SH-SY5Y (cell line): ENCODE measurements around the gene MDM4.

ENCODE experiments used
- GATA2 ChIP-seq: IDR thresholded peaks from 2 replicates; pipeline ENCODE4 v1.6.1; 2011; ENCODE audit warnings: mild to moderate bottlenecking, low read depth, low read length
- GATA3 ChIP-seq: IDR thresholded peaks from 2 replicates; pipeline ENCODE4 v1.6.1; 2011; ENCODE audit warnings: low read depth, mild to moderate bottlenecking, low read length, moderate library complexity

MDM4 gene

GRCh38 chr1:204524986-204525385 lies 8.8 kb downstream of the MDM4 start:
- TF ChIP-seq GATA3 (no peak), GATA2 (no peak)

- no peak for TF ChIP-seq GATA2
- no peak for TF ChIP-seq GATA3
These were observed 12.0 kb downstream of the MDM4 start for GRCh38 chr1:204528241-204528640.

GRCh38 chr1:204528677-204529076 lies 12.5 kb downstream of the MDM4 start:
- TF ChIP-seq GATA2 (no peak), GATA3 (no peak)

GRCh38 chr1:204529371-204529895 lies 13.2 kb downstream of the MDM4 start:
- no peak for TF ChIP-seq GATA2
- no peak for TF ChIP-seq GATA3

- TF ChIP-seq GATA3, result no peak
- no peak for TF ChIP-seq GATA2
These were observed 14.7 kb downstream of the MDM4 start for GRCh38 chr1:204530932-204531331.

GRCh38 chr1:204532832-204533231 lies 16.6 kb downstream of the MDM4 start:
- TF ChIP-seq GATA3 (no peak), GATA2 (no peak)

- no peak for TF ChIP-seq GATA3
- no peak for TF ChIP-seq GATA2
These were observed 25.4 kb downstream of the MDM4 start for GRCh38 chr1:204541626-204542025.

GRCh38 chr1:204544321-204544720 lies 28.1 kb downstream of the MDM4 start:
- no peak for TF ChIP-seq GATA3
- no peak for TF ChIP-seq GATA2

GRCh38 chr1:204545202-204545601 lies 29.0 kb downstream of the MDM4 start:
- TF ChIP-seq GATA2 (no peak), GATA3 (no peak)

GRCh38 chr1:204545881-204546280 lies 29.7 kb downstream of the MDM4 start:
- TF ChIP-seq GATA3 (no peak), GATA2 (no peak)

GRCh38 chr1:204548265-204548664 lies 32.1 kb downstream of the MDM4 start:
- no peak for TF ChIP-seq GATA2
- TF ChIP-seq GATA3, result no peak

GRCh38 chr1:204549313-204549712 lies 33.1 kb downstream of the MDM4 start:
- TF ChIP-seq GATA3 (no peak), GATA2 (no peak)

GRCh38 chr1:204550926-204551325 lies 34.7 kb downstream of the MDM4 start:
- TF ChIP-seq GATA2 (no peak), GATA3 (no peak)

- TF ChIP-seq GATA3 (no peak), GATA2 (no peak)
These were observed 40.3 kb downstream of the MDM4 start for GRCh38 chr1:204556458-204557052.

GRCh38 chr1:204558467-204558866 lies 42.3 kb downstream of the MDM4 start:
- no peak for TF ChIP-seq GATA3
- no peak for TF ChIP-seq GATA2
